Ecto neural progenitor cell (in vitro differentiated cells): ENCODE measurements around the gene AKR1C1.
"Not testable (repeated sequence)": the region's sequence is repeated elsewhere in the genome, so short reads cannot be mapped to it uniquely, and the experiment has no call there.

Source experiments
- DNase-seq: peaks from one replicate; pipeline ENCODE4 v3.0.0-alpha.2; 2018; ENCODE audit warnings: low spot score

The AKR1C1 gene

DNA sequence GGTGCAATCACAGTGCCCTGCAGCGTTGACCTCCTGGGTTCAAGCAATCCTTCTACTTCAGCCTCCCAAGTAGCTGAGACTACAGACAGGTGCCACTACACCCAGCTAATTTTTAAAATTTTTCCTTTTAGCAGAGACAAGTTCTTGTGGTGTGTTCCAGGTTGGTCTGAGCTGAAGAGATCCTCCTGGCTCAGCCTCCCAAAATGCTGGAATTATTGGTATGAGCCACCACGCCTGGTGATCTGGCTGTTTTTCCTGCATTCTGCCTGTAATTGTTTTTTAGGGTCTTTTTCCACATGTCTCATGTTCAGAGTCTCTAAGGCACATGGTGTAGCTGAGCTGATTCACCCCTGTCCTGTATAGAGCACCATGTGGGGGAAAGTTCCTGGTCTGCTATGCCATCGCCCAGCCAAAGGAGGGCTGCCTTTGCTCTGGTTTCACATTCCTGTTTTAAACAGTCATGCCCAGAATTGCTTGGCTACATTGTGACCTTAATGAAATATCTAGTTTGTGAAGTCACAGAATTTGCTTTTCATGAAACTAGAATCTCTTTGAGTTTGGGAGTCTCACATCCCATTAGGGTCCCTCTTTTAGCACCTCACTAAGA is 55.6 kb downstream of the AKR1C1 start:
- DNase-seq = not testable (repeated sequence)

- not testable (repeated sequence) for DNase-seq
Measured at GRCh38 chr10:5019770-5020612, 56.8 kb downstream of the AKR1C1 start.

GRCh38 chr10:5021624-5022290 is 58.5 kb downstream of the AKR1C1 start:
- not testable (repeated sequence) for DNase-seq

DNA sequence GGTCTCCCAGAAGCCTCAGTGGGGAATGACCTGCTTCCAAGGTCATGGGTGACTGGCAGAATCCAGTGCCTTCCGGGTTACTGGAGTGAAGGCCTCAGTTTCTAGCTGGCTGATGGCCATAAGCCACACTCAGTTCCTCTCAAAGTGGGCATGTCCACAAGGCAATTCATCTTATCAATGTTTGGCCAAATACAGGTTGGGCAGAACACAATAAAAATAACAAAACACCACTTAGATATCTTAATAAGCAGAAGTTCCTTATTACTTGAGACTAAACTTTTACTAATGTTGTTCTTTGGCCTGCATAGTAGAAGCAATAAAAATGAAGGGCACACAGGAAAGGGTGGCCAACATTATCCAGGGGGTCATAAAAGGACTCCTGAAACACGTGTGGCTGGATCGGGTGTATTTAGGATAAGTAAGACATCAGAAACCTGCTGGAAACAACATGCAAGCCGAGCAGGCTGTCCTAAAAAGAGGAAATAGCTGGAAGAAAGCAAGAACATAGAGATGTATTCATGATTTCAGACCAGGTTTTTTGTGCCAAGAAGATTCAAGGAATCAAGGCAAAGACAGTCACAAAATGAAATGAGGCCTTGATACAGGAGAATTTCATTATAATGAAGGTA is 60.1 kb downstream of the AKR1C1 start:
- DNase-seq = no peak

GRCh38 chr10:5025461-5025881 is 62.3 kb downstream of the AKR1C1 start:
- not testable (repeated sequence) for DNase-seq

DNA sequence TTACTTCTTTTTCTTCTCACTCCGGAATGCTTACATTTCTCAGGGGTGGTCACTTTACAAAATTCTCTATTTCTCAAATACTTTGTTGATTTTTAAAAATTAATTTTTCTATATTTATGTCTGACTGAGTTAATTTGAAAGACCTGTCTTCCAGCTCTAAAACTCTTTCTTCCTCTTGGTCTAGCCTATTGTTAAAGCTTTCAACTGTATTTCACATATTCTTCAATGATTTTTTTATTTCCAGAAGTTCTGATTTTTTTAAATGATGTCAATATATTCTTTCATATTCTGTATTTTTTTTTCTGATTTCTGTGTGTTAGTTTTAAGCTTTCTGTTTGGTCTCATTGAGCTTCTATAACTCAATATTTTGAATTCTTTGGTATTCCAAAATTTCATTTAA is 67.8 kb downstream of the AKR1C1 start:
- DNase-seq = no peak

- DNase-seq = not testable (repeated sequence)
Measured at GRCh38 chr10:5031588-5031987, 68.4 kb downstream of the AKR1C1 start.

DNA sequence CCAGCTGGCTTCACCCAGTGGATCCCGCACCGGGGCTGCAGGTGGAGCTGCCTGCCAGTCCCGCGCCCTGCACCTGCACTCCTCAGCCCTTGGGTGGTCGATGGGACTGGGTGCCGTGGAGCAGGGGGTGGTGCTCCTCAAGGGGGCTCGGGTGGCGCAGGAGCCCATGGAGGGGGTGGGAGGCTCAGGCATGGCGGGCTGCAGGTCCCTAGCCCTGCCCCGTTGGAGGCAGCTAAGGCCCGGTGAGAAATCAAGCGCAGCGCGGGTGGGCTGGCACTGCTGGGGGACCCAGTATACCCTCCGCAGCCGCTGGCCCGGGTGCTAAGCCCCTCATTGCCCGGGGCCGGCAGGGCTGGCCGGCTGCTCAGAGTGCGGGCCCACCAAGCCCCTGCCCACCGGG is 69.2 kb downstream of the AKR1C1 start:
- DNase-seq = not testable (repeated sequence)
